GM12891 (cell line): ENCODE measurements around the gene CD300C.
"Not testable (repeated sequence)": the region's sequence is repeated elsewhere in the genome, so short reads cannot be mapped to it uniquely, and the experiment has no call there.

ENCODE experiments used
- DNase-seq: peaks from one replicate; pipeline ENCODE4 v3.0.0; 2011; ENCODE audit warnings: low spot score; ENCODE audit not compliant: insufficient read length
- FAIRE-seq: peaks from 2 replicates; lab custom pipeline; 2011; peaks lifted over from hg19 to GRCh38; lab: Jason Lieb, UNC
- PAX5 ChIP-seq: IDR thresholded peaks from 2 replicates; pipeline ENCODE4 v1.6.1; 2011; ENCODE audit warnings: low read length, moderate library complexity, mild to moderate bottlenecking; ENCODE audit not compliant: insufficient read depth, severe bottlenecking
- POLR2A ChIP-seq: IDR thresholded peaks from 2 replicates; pipeline ENCODE4 v1.6.1; 2011; ENCODE audit warnings: low read depth, low read length, control low read depth
- POLR2AphosphoS5 ChIP-seq: IDR thresholded peaks from 2 replicates; pipeline ENCODE4 v1.6.1; 2011; ENCODE audit warnings: low read depth, low read length, control low read depth
- POU2F2 ChIP-seq: IDR thresholded peaks from 2 replicates; pipeline ENCODE4 v1.6.1; 2011; ENCODE audit warnings: low read depth, mild to moderate bottlenecking, control low read depth, low read length, moderate library complexity
- SPI1 ChIP-seq: IDR thresholded peaks from 2 replicates; pipeline ENCODE4 v1.6.1; 2011; ENCODE audit warnings: low read depth, low read length, control low read depth
- TAF1 ChIP-seq: IDR thresholded peaks from 2 replicates; pipeline ENCODE4 v1.6.1; 2011; ENCODE audit warnings: low read depth, low read length, control low read depth

CD300C gene

GRCh38 chr17:74513987-74514631 is 31.8 kb downstream of the CD300C start:
- DNase-seq: no peak
- FAIRE-seq: peak; percentile 98
- TF ChIP-seq TAF1 (no peak), POLR2AphosphoS5 (peak; percentile 40; the same call in 1 of the 2 replicates), POU2F2 (peak; percentile 18; the same call in 1 of the 2 replicates)

- TF ChIP-seq TAF1 (no peak), PAX5 (no peak), POLR2AphosphoS5 (no peak), SPI1 (no peak; the same call in 1 of the 2 replicates), POLR2A (no peak), POU2F2 (no peak)
- FAIRE-seq (peak; percentile 69), DNase-seq (no peak)
These were observed 33.3 kb downstream of the CD300C start for GRCh38 chr17:74512624-74513091.

GRCh38 chr17:74512036-74512435 is 33.9 kb downstream of the CD300C start:
- FAIRE-seq (no peak), DNase-seq (no peak)
- TF ChIP-seq POLR2A: no peak
- TF ChIP-seq POU2F2: no peak
- no peak for TF ChIP-seq TAF1

GRCh38 chr17:74508156-74508555 is 37.8 kb downstream of the CD300C start:
- TF ChIP-seq SPI1 (no peak), PAX5 (no peak), POU2F2 (no peak), POLR2AphosphoS5 (no peak), TAF1 (no peak), POLR2A (no peak)
- FAIRE-seq (no peak), DNase-seq (no peak)

- FAIRE-seq, DNase-seq: not testable (repeated sequence)
These were observed 42.0 kb downstream of the CD300C start for GRCh38 chr17:74503949-74504348.

- DNase-seq (no peak), FAIRE-seq (no peak)
These were observed 43.1 kb downstream of the CD300C start for GRCh38 chr17:74502861-74503260.

GRCh38 chr17:74499992-74500391 is 45.9 kb downstream of the CD300C start:
- no peak for FAIRE-seq
- TF ChIP-seq PAX5: no peak
- no peak for TF ChIP-seq POLR2A
- no peak for TF ChIP-seq POLR2AphosphoS5
- TF ChIP-seq TAF1: no peak
- TF ChIP-seq SPI1: no peak
- DNase-seq: no peak

More at GRCh38 chr17:74502861-74503260, 43.1 kb downstream of the CD300C start:
- TF ChIP-seq TAF1 (no peak), POLR2AphosphoS5 (no peak), PAX5 (no peak), POU2F2 (no peak), SPI1 (no peak), POLR2A (no peak)

GRCh38 chr17:74497471-74497870 is 48.4 kb downstream of the CD300C start:
- no peak for TF ChIP-seq TAF1
- TF ChIP-seq POU2F2: no peak
- TF ChIP-seq PAX5: no peak
- TF ChIP-seq POLR2A: no peak
- TF ChIP-seq SPI1: no peak
- TF ChIP-seq POLR2AphosphoS5: no peak
- FAIRE-seq (no peak), DNase-seq (no peak)

GRCh38 chr17:74493331-74493833 is 52.5 kb downstream of the CD300C start:
- TF ChIP-seq POU2F2: no peak
- no peak for TF ChIP-seq PAX5
- TF ChIP-seq TAF1: no peak
- TF ChIP-seq POLR2AphosphoS5: no peak
- no peak for TF ChIP-seq SPI1
- no peak for TF ChIP-seq POLR2A
- DNase-seq: peak; percentile 43
- FAIRE-seq: peak; percentile 92

- FAIRE-seq (no peak), DNase-seq (no peak)
- TF ChIP-seq PAX5 (no peak), POU2F2 (no peak), POLR2A (no peak), TAF1 (no peak), SPI1 (no peak), POLR2AphosphoS5 (no peak)
These were observed 54.3 kb downstream of the CD300C start for GRCh38 chr17:74491626-74492025.
